Measurements from ENCODE around the gene VTI1A. TPM values are rescaled to one million over a fixed set of nuclear protein-coding genes. Genes with fewer than 3 reads are reported as not detected.
A peak's percentile ranks its signal among the peaks of the same experiment; 100 is the strongest.
"Not testable (repeated sequence)": the region's sequence is repeated elsewhere in the genome, so short reads cannot be mapped to it uniquely, and the experiment has no call there.

Gene VTI1A
- total RNA-seq, 1 experiment from 2014 or later: 44.4 TPM

GRCh38 chr10:112461029-112461887 is 14.2 kb downstream of the VTI1A start:
- intact Hi-C loops (cut with micrococcal nuclease): no loop called here
- H3K4me1 Mint-ChIP-seq (ENCODE audit: insufficient read depth, unreplicated experiment): peaks cover 8% of the 10 kb centered on the region
- POLR2A ChIA-PET: interaction anchor here (0.7 to 3.6 kb wide), 2 partner anchors 15 to 380 kb away, joined by 3 to 17 read pairs; partner anchors contain the start of genes VTI1A and ZDHHC6
- H3K27me3 Mint-ChIP-seq (ENCODE audit: insufficient read depth, unreplicated experiment): no peaks in the 10 kb centered on the region
- CTCF ChIA-PET: interaction anchor here (0.5 to 3.2 kb wide), 6 partner anchors 9 to 982 kb away, joined by 3 to 23 read pairs (median 4); no protein-coding TSS in a partner anchor
- TF ChIP-seq CTCF (IDR thresholded peaks at IDR 0.05; ENCODE audit: unreplicated experiment): no peak
- H3K36me3 Mint-ChIP-seq (ENCODE audit: insufficient read depth, unreplicated experiment): peaks cover 39% of the 10 kb centered on the region
- H3K4me3 Mint-ChIP-seq (ENCODE audit: unreplicated experiment): no peak overlapping the region
- peak; percentile 63 for DNase-seq (ENCODE audit: unreplicated experiment)
- peaks cover 7% of the 10 kb centered on the region for H3K9me3 Mint-ChIP-seq (ENCODE audit: unreplicated experiment)
- H3K27ac Mint-ChIP-seq (ENCODE audit: low read depth, unreplicated experiment): peak overlapping the region; percentile 50
- TSS peak; percentile 49 for BruUV-seq (replicated peaks)

DNA sequence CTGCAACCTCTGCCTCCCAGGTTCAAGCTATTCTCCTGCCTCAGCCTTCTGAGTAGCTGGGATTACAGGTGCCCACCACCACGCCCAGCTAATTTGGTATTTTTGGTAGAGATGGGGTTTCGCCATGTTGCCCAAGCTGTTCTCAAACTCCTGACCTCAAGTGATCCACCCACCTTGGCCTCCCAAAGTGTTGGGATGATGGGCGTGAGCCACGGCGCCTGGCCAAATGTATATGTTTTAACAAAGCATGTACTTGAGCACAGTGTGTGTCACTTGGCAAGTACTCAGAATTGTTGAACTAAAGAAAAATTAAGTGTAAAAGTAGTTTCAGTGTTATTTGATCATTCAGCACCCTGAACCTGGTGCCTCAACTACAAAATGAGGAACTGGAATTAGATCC is 17.1 kb downstream of the VTI1A start:
- H3K9me3 Mint-ChIP-seq (ENCODE audit: unreplicated experiment); H3K4me1 Mint-ChIP-seq (ENCODE audit: insufficient read depth, unreplicated experiment); H3K27ac Mint-ChIP-seq (ENCODE audit: low read depth, unreplicated experiment); H3K27me3 Mint-ChIP-seq (ENCODE audit: insufficient read depth, unreplicated experiment); BruUV-seq (replicated peaks); DNase-seq (ENCODE audit: unreplicated experiment); H3K4me3 Mint-ChIP-seq (ENCODE audit: unreplicated experiment); intact Hi-C loops (cut with micrococcal nuclease): not testable (repeated sequence)
- POLR2A ChIA-PET: interaction anchor here (0.6 to 1.0 kb wide), 3 partner anchors 8 to 589 kb away, joined by 3 read pairs; partner anchors contain the start of gene ZDHHC6
- peaks cover 55% of the 10 kb centered on the region for H3K36me3 Mint-ChIP-seq (ENCODE audit: insufficient read depth, unreplicated experiment)
- CTCF ChIA-PET: interaction anchor here (0.6 to 3.4 kb wide), 5 partner anchors 9 to 293 kb away, joined by 3 to 24 read pairs (median 3); no protein-coding TSS in a partner anchor

DNA sequence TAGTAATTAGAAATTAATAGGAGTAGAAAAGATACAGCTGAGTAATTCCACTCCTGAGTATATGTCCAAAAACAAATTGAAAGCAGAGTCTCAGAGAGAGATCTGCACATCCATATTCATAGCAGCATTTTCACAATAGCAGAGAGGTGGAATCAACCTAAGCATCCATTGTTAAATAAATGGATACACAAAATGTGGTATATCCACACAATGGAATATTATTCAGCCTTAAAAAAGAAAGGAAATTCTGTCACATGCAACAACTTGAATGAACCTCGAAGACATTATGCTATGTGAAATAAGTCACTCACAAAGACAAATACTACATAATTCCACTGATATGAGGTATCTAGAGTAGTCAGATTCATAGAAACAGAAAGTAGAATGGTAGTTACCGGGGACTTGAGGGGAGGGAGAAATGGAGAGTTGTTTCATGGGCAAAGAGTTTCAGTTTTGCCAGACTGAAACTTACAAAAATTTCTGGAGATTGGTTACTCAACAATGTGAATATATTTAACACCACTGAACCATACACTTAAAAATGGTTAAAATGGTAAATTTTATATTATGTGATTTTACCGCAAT is 18.4 kb downstream of the VTI1A start:
- no TSS peak for BruUV-seq (replicated peaks)
- intact Hi-C loops (cut with micrococcal nuclease): no loop called here
- Mint-ChIP-seq H3K9me3 (ENCODE audit: unreplicated experiment) (peaks cover 7% of the 10 kb centered on the region), H3K36me3 (ENCODE audit: insufficient read depth, unreplicated experiment) (peaks cover 62% of the 10 kb centered on the region), H3K27me3 (ENCODE audit: insufficient read depth, unreplicated experiment) (no peaks in the 10 kb centered on the region), H3K4me3 (ENCODE audit: unreplicated experiment) (no peak overlapping the region), H3K27ac (ENCODE audit: low read depth, unreplicated experiment) (peak overlapping the region; percentile 49), H3K4me1 (ENCODE audit: insufficient read depth, unreplicated experiment) (no peaks in the 10 kb centered on the region)
- no peak for TF ChIP-seq CTCF (IDR thresholded peaks at IDR 0.05; ENCODE audit: unreplicated experiment)
- POLR2A ChIA-PET: interaction anchor here (0.7 to 1.1 kb wide), 3 partner anchors 10 to 1587 kb away, joined by 3 to 4 read pairs (median 3); no protein-coding TSS in a partner anchor
- DNase-seq (ENCODE audit: unreplicated experiment): no peak
- CTCF ChIA-PET: interaction anchor here (0.9 to 3.4 kb wide), 3 partner anchors 8 to 1055 kb away, joined by 3 to 24 read pairs (median 3); no protein-coding TSS in a partner anchor

DNA sequence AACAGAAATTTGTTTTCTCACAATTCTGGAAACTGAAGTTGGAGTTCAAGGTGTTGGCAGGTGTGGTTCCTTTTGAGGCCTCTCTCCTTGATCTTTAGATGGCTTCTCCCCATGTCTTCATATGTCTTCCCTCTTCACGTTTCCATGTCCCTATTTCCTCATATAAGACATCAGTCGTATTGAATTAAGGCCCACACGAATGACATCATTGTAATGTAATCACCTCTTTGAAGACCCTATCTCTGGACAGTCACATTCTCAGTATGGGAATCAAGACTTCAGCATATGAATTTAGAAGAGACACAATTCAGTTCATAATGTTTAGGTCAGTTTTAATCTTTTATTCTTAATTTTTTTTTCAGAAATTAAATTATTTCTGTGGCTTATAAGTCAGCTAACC is 19.8 kb downstream of the VTI1A start:
- ChIA-PET CTCF (interaction anchor here (0.6 kb wide), 1 partner anchor 54 kb away, joined by 3 read pairs; no protein-coding TSS in a partner anchor), POLR2A (interaction anchor here (0.7 to 0.9 kb wide), 2 partner anchors 20 to 24 kb away, joined by 3 to 5 read pairs; partner anchors contain the start of gene VTI1A)
- Mint-ChIP-seq H3K27ac (ENCODE audit: low read depth, unreplicated experiment) (no peak overlapping the region), H3K36me3 (ENCODE audit: insufficient read depth, unreplicated experiment) (peaks cover 55% of the 10 kb centered on the region), H3K9me3 (ENCODE audit: unreplicated experiment) (peaks cover 7% of the 10 kb centered on the region), H3K4me3 (ENCODE audit: unreplicated experiment) (no peak overlapping the region), H3K4me1 (ENCODE audit: insufficient read depth, unreplicated experiment) (no peaks in the 10 kb centered on the region), H3K27me3 (ENCODE audit: insufficient read depth, unreplicated experiment) (no peaks in the 10 kb centered on the region)
- no TSS peak for BruUV-seq (replicated peaks)
- intact Hi-C loops (cut with micrococcal nuclease): no loop called here
- no peak for DNase-seq (ENCODE audit: unreplicated experiment)
- no peak for TF ChIP-seq CTCF (IDR thresholded peaks at IDR 0.05; ENCODE audit: unreplicated experiment)

Measured in MCF 10A (cell line).